ENCODE measurements around the gene RNF227. TPM values are rescaled to one million over a fixed set of nuclear protein-coding genes. Genes with fewer than 3 reads are reported as not detected.

The RNF227 gene
- total and polyA plus RNA-seq, 2 of the 13 experiments (the other 11 are each of a cell fraction or from before 2014, with no cell fraction given) = 0.20 to 0.79 TPM

GRCh38 chr17:7915611-7916384 is at the start of gene RNF227 (continued):
- TF ChIP-seq, protein P1, sequence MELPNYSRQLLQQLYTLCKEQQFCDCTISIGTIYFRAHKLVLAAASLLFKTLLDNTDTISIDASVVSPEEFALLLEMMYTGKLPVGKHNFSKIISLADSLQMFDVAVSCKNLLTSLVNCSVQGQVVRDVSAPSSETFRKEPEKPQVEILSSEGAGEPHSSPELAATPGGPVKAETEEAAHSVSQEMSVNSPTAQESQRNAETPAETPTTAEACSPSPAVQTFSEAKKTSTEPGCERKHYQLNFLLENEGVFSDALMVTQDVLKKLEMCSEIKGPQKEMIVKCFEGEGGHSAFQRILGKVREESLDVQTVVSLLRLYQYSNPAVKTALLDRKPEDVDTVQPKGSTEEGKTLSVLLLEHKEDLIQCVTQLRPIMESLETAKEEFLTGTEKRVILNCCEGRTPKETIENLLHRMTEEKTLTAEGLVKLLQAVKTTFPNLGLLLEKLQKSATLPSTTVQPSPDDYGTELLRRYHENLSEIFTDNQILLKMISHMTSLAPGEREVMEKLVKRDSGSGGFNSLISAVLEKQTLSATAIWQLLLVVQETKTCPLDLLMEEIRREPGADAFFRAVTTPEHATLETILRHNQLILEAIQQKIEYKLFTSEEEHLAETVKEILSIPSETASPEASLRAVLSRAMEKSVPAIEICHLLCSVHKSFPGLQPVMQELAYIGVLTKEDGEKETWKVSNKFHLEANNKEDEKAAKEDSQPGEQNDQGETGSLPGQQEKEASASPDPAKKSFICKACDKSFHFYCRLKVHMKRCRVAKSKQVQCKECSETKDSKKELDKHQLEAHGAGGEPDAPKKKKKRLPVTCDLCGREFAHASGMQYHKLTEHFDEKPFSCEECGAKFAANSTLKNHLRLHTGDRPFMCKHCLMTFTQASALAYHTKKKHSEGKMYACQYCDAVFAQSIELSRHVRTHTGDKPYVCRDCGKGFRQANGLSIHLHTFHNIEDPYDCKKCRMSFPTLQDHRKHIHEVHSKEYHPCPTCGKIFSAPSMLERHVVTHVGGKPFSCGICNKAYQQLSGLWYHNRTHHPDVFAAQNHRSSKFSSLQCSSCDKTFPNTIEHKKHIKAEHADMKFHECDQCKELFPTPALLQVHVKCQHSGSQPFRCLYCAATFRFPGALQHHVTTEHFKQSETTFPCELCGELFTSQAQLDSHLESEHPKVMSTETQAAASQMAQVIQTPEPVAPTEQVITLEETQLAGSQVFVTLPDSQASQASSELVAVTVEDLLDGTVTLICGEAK (IDR thresholded peaks at IDR 0.05) = no peak
- TF ChIP-seq, protein P1 (CRISPR knock-in tag; IDR thresholded peaks at IDR 0.05) = peak; percentile 77; the same call in 1 of the 2 replicates
- TF ChIP-seq, protein P2, sequence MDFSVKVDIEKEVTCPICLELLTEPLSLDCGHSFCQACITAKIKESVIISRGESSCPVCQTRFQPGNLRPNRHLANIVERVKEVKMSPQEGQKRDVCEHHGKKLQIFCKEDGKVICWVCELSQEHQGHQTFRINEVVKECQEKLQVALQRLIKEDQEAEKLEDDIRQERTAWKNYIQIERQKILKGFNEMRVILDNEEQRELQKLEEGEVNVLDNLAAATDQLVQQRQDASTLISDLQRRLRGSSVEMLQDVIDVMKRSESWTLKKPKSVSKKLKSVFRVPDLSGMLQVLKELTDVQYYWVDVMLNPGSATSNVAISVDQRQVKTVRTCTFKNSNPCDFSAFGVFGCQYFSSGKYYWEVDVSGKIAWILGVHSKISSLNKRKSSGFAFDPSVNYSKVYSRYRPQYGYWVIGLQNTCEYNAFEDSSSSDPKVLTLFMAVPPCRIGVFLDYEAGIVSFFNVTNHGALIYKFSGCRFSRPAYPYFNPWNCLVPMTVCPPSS (IDR thresholded peaks at IDR 0.05) = no peak
- TF ChIP-seq HNF1B (CRISPR knock-in tag; IDR thresholded peaks at IDR 0.05) = 0 out of 2 replicates have a peak, but pooled peaks have one; percentile 7
- peak; percentile 55; the same call in 1 of the 2 replicates for TF ChIP-seq ZGPAT (CRISPR knock-in tag; IDR thresholded peaks at IDR 0.05)
- TF ChIP-seq, protein P3, sequence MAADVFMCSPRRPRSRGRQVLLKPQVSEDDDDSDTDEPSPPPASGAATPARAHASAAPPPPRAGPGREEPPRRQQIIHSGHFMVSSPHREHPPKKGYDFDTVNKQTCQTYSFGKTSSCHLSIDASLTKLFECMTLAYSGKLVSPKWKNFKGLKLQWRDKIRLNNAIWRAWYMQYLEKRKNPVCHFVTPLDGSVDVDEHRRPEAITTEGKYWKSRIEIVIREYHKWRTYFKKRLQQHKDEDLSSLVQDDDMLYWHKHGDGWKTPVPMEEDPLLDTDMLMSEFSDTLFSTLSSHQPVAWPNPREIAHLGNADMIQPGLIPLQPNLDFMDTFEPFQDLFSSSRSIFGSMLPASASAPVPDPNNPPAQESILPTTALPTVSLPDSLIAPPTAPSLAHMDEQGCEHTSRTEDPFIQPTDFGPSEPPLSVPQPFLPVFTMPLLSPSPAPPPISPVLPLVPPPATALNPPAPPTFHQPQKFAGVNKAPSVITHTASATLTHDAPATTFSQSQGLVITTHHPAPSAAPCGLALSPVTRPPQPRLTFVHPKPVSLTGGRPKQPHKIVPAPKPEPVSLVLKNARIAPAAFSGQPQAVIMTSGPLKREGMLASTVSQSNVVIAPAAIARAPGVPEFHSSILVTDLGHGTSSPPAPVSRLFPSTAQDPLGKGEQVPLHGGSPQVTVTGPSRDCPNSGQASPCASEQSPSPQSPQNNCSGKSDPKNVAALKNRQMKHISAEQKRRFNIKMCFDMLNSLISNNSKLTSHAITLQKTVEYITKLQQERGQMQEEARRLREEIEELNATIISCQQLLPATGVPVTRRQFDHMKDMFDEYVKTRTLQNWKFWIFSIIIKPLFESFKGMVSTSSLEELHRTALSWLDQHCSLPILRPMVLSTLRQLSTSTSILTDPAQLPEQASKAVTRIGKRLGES (CRISPR knock-in tag; IDR thresholded peaks at IDR 0.05; ENCODE audit: borderline replicate concordance) = 0 out of 2 replicates have a peak, but pooled peaks have one; percentile 52
- TF ChIP-seq, protein P4, sequence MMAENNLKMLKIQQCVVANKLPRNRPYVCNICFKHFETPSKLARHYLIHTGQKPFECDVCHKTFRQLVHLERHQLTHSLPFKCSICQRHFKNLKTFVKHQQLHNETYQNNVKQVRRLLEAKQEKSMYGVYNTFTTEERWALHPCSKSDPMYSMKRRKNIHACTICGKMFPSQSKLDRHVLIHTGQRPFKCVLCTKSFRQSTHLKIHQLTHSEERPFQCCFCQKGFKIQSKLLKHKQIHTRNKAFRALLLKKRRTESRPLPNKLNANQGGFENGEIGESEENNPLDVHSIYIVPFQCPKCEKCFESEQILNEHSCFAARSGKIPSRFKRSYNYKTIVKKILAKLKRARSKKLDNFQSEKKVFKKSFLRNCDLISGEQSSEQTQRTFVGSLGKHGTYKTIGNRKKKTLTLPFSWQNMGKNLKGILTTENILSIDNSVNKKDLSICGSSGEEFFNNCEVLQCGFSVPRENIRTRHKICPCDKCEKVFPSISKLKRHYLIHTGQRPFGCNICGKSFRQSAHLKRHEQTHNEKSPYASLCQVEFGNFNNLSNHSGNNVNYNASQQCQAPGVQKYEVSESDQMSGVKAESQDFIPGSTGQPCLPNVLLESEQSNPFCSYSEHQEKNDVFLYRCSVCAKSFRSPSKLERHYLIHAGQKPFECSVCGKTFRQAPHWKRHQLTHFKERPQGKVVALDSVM (CRISPR knock-in tag; IDR thresholded peaks at IDR 0.05) = no peak
- TF ChIP-seq REL (CRISPR knock-in tag; conservative IDR thresholded peaks at IDR 0.05) = 0 out of 2 replicates have a peak, but pooled peaks have one; percentile 69
